GM23338 (cell line): ENCODE data around the gene TSEN2.

Experiments used
- CREB1 ChIP-seq: fragments of 250-450 bp; sonication (Bioruptor Pico); IDR thresholded peaks from 2 replicates; pipeline ENCODE4 v1.5.0; 2020; ENCODE audit warnings: low read depth, mild to moderate bottlenecking, moderate library complexity
- CTCF ChIP-seq, 2 experiments: fragments of 200-600 bp in 1 of 2; sonication (generic) in 1 of 2; conservative IDR thresholded peaks; 2 replicates each; pipeline versions ENCODE4 v1.5.1 to v1.6.1; 2016 to 2017; ENCODE audit warnings: antibody characterized with exemption in 2 of 2, low read depth in 2 of 2, mild to moderate bottlenecking in 2 of 2, moderate library complexity in 1 of 2
- ETS1 ChIP-seq: IDR thresholded peaks from 2 replicates; pipeline ENCODE4 v1.6.1; 2016; ENCODE audit warnings: antibody characterized with exemption
- EZH2 ChIP-seq: fragments of 200-600 bp; sonication (generic); IDR thresholded peaks from one replicate; pipeline ENCODE4 v1.8.0; 2017; ENCODE audit warnings: antibody characterized with exemption, mild to moderate bottlenecking, low read depth; ENCODE audit not compliant: unreplicated experiment
- EZH2phosphoT487 ChIP-seq: fragments of 200-600 bp; sonication (generic); IDR thresholded peaks from one replicate; pipeline ENCODE4 v1.8.1; 2018; ENCODE audit warnings: antibody characterized with exemption; ENCODE audit not compliant: unreplicated experiment
- NANOG ChIP-seq: IDR thresholded peaks from 2 replicates; pipeline ENCODE4 v1.6.1; 2016; ENCODE audit warnings: antibody characterized with exemption, borderline replicate concordance
- POLR2AphosphoS5 ChIP-seq: IDR thresholded peaks from 2 replicates; pipeline ENCODE4 v1.6.1; 2016; ENCODE audit warnings: antibody characterized with exemption, low read depth
- REST ChIP-seq: IDR thresholded peaks from one replicate; pipeline ENCODE4 v1.6.1; 2018; ENCODE audit warnings: antibody characterized with exemption; ENCODE audit not compliant: unreplicated experiment
- ZNF114 ChIP-seq: fragments of 250-450 bp; sonication (Bioruptor Pico); IDR thresholded peaks from 2 replicates; pipeline ENCODE4 v1.5.0; 2020; ENCODE audit warnings: mild to moderate bottlenecking, moderate library complexity

GRCh38 chr3:12438318-12438717, 46.0 kb upstream of the TSEN2 start:
- no peak for TF ChIP-seq CTCF (conservative IDR thresholded peaks at IDR 0.05; ENCODE audit: low read depth in 2 of 2)
- TF ChIP-seq EZH2phosphoT487, result no peak
- no peak for TF ChIP-seq POLR2AphosphoS5
- TF ChIP-seq CREB1 (CRISPR knock-in tag), result no peak
- no peak for TF ChIP-seq EZH2
- TF ChIP-seq NANOG, result no peak
- TF ChIP-seq ETS1, result no peak
- TF ChIP-seq REST, result no peak
- no peak for TF ChIP-seq ZNF114 (CRISPR knock-in tag)
